Measurements from ENCODE around the gene GMEB2. TPM values are rescaled to one million over a fixed set of nuclear protein-coding genes. Genes with fewer than 3 reads are reported as not detected.

Gene GMEB2
- total RNA-seq, 1 donor, result 7.4 TPM

- no peak for TF ChIP-seq CTCF (IDR thresholded peaks at IDR 0.05; ENCODE audit: insufficient read depth, low read length)
- peak; percentile 32 for DNase-seq (ENCODE audit: low read depth)
Measured at GRCh38 chr20:63625771-63626423, 1.0 kb downstream of the GMEB2 start.

GRCh38 chr20:63624486-63624885 lies 2.4 kb downstream of the GMEB2 start:
- no peak overlapping the region for H3K4me3 ChIP-seq (ENCODE audit: low read depth, low read length)
- no peak for TF ChIP-seq CTCF (IDR thresholded peaks at IDR 0.05; ENCODE audit: insufficient read depth, low read length)
- DNase-seq (ENCODE audit: low read depth), result peak; percentile 44

More at GRCh38 chr20:63625771-63626423, 1.0 kb downstream of the GMEB2 start:
- peak overlapping the region; percentile 82 for H3K4me3 ChIP-seq (ENCODE audit: low read depth, low read length)

GRCh38 chr20:63622732-63623131 lies 4.2 kb downstream of the GMEB2 start:
- no peak for DNase-seq (ENCODE audit: low read depth)
- H3K4me3 ChIP-seq (ENCODE audit: low read depth, low read length), result no peak overlapping the region
- no peak for TF ChIP-seq CTCF (IDR thresholded peaks at IDR 0.05; ENCODE audit: insufficient read depth, low read length)

GRCh38 chr20:63622096-63622495 lies 4.8 kb downstream of the GMEB2 start:
- no peak for TF ChIP-seq CTCF (IDR thresholded peaks at IDR 0.05; ENCODE audit: insufficient read depth, low read length)
- no peak overlapping the region for H3K4me3 ChIP-seq (ENCODE audit: low read depth, low read length)
- DNase-seq (ENCODE audit: low read depth), result no peak

GRCh38 chr20:63620991-63621390 lies 5.9 kb downstream of the GMEB2 start:
- H3K4me3 ChIP-seq (ENCODE audit: low read depth, low read length), result no peak overlapping the region
- TF ChIP-seq CTCF (IDR thresholded peaks at IDR 0.05; ENCODE audit: insufficient read depth, low read length), result no peak
- DNase-seq (ENCODE audit: low read depth), result no peak

- DNase-seq (ENCODE audit: low read depth), result no peak
- no peak overlapping the region for H3K4me3 ChIP-seq (ENCODE audit: low read depth, low read length)
- TF ChIP-seq CTCF (IDR thresholded peaks at IDR 0.05; ENCODE audit: insufficient read depth, low read length), result no peak
Measured at GRCh38 chr20:63619505-63619904, 7.4 kb downstream of the GMEB2 start.

- no peak for TF ChIP-seq CTCF (IDR thresholded peaks at IDR 0.05; ENCODE audit: insufficient read depth, low read length)
- DNase-seq (ENCODE audit: low read depth), result no peak
- no peak overlapping the region for H3K4me3 ChIP-seq (ENCODE audit: low read depth, low read length)
Measured at GRCh38 chr20:63619086-63619485, 7.8 kb downstream of the GMEB2 start.

All from fibroblast of the aortic adventitia (primary cell).